Neural crest cell (in vitro differentiated cells): ENCODE results near the gene MANEAL. TPM values are rescaled to one million over a fixed set of nuclear protein-coding genes. Genes with fewer than 3 reads are reported as not detected.

Experiments used
- DNase-seq: peaks from one replicate; pipeline ENCODE4 v3.0.0; 2021; ENCODE audit warnings: low read depth, mixed read lengths, low spot score
- H3K27ac Mint-ChIP-seq: one replicate; pipeline ENCODE4 v1.8.0; 2021; ENCODE audit warnings: mild to moderate bottlenecking, mixed read lengths; ENCODE audit not compliant: unreplicated experiment
- H3K27me3 Mint-ChIP-seq: 2 replicates; pipeline ENCODE4 v1.8.0; 2021; ENCODE audit warnings: low read depth, mild to moderate bottlenecking, mixed read lengths
- H3K36me3 Mint-ChIP-seq: 2 replicates; pipeline ENCODE4 v1.8.0; 2021; ENCODE audit warnings: low read depth, mild to moderate bottlenecking, mixed read lengths
- H3K4me1 Mint-ChIP-seq: 2 replicates; pipeline ENCODE4 v1.8.0; 2021; ENCODE audit warnings: mixed read lengths
- H3K4me3 Mint-ChIP-seq: one replicate; pipeline ENCODE4 v1.8.0; 2021; ENCODE audit warnings: mild to moderate bottlenecking, mixed read lengths
- H3K9me3 Mint-ChIP-seq: 2 replicates; pipeline ENCODE4 v1.8.0; 2021; ENCODE audit warnings: mixed read lengths
- total RNA-seq: library from RNA; stranded (reverse); gene quantifications from 2 replicates; pipeline ENCODE4 v1.2.1, GENCODE V29; 2021
- TF ChIP-seq, protein P1 (sequence below): fragments of 200-600 bp; sonication (generic); conservative IDR thresholded peaks from 2 replicates; pipeline ENCODE4 v1.5.0; 2021; ENCODE audit warnings: antibody characterized with exemption, mild to moderate bottlenecking

The MANEAL gene
- total RNA-seq, 1 donor from 2014 or later, result 17.6 TPM

DNA sequence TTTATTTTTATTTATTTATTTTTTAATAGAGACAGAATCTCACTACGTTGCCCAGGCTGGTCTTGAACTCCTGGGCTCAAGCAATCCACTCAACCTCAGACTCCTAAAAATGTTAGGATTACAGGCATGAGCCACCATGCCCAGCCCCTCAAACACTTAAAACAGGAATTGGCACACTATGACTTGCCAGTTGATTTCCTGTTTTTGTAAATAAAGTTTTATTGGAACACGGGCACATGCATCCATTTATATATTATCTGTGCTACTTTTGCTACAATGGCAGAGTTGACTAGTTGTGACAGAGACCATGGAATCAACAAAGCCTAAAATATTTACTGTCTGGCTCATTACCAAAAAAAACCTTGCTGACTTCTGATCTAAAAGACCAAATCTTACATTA, 30.4 kb downstream of the MANEAL start:
- Mint-ChIP-seq H3K4me3 (no peak overlapping the region), H3K36me3 (peaks cover 7% of the 10 kb centered on the region), H3K9me3 (no peaks in the 10 kb centered on the region), H3K27me3 (no peaks in the 10 kb centered on the region), H3K27ac (no peak overlapping the region), H3K4me1 (no peaks in the 10 kb centered on the region)
- DNase-seq, result no peak
- TF ChIP-seq, protein P1, sequence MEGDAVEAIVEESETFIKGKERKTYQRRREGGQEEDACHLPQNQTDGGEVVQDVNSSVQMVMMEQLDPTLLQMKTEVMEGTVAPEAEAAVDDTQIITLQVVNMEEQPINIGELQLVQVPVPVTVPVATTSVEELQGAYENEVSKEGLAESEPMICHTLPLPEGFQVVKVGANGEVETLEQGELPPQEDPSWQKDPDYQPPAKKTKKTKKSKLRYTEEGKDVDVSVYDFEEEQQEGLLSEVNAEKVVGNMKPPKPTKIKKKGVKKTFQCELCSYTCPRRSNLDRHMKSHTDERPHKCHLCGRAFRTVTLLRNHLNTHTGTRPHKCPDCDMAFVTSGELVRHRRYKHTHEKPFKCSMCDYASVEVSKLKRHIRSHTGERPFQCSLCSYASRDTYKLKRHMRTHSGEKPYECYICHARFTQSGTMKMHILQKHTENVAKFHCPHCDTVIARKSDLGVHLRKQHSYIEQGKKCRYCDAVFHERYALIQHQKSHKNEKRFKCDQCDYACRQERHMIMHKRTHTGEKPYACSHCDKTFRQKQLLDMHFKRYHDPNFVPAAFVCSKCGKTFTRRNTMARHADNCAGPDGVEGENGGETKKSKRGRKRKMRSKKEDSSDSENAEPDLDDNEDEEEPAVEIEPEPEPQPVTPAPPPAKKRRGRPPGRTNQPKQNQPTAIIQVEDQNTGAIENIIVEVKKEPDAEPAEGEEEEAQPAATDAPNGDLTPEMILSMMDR, result no peak

DNA sequence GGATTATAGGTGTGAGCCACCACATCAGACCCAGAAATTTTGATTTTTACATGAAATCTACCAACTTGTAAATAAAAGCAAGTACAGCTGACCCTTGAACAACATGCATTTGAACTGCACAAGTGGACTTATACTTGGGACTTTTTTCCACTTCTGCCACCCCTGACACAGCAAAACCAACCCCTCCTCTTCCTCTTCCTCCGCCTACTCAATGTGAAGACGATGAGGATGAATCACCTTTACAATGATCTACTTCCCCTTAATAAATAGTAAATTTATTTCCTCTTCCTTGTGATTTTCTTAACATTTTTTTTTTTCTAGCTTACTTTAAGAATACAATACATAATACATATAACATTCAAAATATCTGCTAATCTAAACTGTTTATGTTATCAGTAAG, 31.9 kb downstream of the MANEAL start:
- TF ChIP-seq, protein P1, result no peak
- no peak for DNase-seq
- Mint-ChIP-seq H3K4me1 (no peaks in the 10 kb centered on the region), H3K36me3 (peaks cover 7% of the 10 kb centered on the region), H3K27me3 (no peaks in the 10 kb centered on the region), H3K4me3 (no peak overlapping the region), H3K9me3 (no peaks in the 10 kb centered on the region), H3K27ac (no peak overlapping the region)

DNA sequence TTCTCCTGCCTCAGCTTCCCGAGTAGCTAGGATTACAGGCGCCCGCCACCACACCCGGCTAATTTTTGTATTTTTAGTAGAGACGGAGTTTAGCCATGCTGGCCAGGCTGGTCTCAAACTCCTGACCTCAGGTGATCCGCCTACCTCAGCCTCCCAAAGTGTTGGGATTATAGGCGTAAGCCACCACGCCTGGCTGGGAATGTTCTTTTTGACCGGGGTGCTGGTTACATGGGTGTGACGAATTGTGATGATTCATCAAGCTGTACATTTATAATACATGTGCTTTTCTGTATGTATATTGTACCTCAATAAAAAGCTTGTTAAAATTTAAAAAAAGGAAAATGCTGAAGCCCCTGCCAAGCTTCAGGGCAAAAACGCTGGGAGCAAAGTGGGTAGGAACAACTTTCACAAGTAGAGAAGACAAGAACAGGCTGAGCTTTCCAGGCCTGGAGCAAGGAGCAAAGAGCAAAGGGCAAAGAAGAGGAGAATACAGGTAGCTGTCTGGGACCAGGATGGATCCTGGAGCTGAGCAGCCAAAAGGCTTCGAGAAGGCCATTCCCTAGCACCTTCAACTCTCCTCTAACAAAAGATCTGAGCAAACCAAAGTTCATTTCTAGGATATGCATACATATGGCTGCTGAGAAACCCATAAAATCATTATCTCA, 34.9 kb downstream of the MANEAL start:
- Mint-ChIP-seq H3K27me3 (no peaks in the 10 kb centered on the region), H3K4me1 (no peaks in the 10 kb centered on the region), H3K9me3 (no peaks in the 10 kb centered on the region), H3K4me3 (no peak overlapping the region), H3K36me3 (peaks cover 6% of the 10 kb centered on the region), H3K27ac (no peak overlapping the region)
- no peak for DNase-seq
- TF ChIP-seq, protein P1, result no peak

- H3K36me3 Mint-ChIP-seq, result peaks cover 5% of the 10 kb centered on the region
- TF ChIP-seq, protein P1, result no peak
- no peak overlapping the region for H3K4me3 Mint-ChIP-seq
- H3K9me3 Mint-ChIP-seq, result no peaks in the 10 kb centered on the region
- H3K27ac Mint-ChIP-seq, result no peak overlapping the region
- H3K27me3 Mint-ChIP-seq, result no peaks in the 10 kb centered on the region
- DNase-seq, result no peak
- H3K4me1 Mint-ChIP-seq, result no peaks in the 10 kb centered on the region
These were observed 37.5 kb downstream of the MANEAL start for GRCh38 chr1:37831109-37831508.

GRCh38 chr1:37831809-37832208, 38.2 kb downstream of the MANEAL start:
- no peaks in the 10 kb centered on the region for H3K4me1 Mint-ChIP-seq
- no peak overlapping the region for H3K4me3 Mint-ChIP-seq
- H3K27ac Mint-ChIP-seq, result no peak overlapping the region
- no peaks in the 10 kb centered on the region for H3K9me3 Mint-ChIP-seq
- DNase-seq, result no peak
- H3K36me3 Mint-ChIP-seq, result peaks cover 10% of the 10 kb centered on the region
- TF ChIP-seq, protein P1, result no peak
- no peaks in the 10 kb centered on the region for H3K27me3 Mint-ChIP-seq
